Ascending aorta (tissue), 2 donors: ENCODE measurements around the gene NCOA7. TPM values are rescaled to one million over a fixed set of nuclear protein-coding genes. Genes with fewer than 3 reads are reported as not detected.
A peak's percentile ranks its signal among the peaks of the same experiment; 100 is the strongest.

ENCODE experiments used
- DNase-seq, 2 donors: peaks; one replicate each; pipeline ENCODE4 v3.0.0-alpha.2; 2019; ENCODE audit warnings: low spot score in 2 of 2
- H3K27ac ChIP-seq, 2 donors: fragments of 200-600 bp; sonication (generic); one replicate each; pipeline ENCODE4 v1.5.1; 2016 to 2017; ENCODE audit warnings: mild to moderate bottlenecking in 1 of 2
- H3K27me3 ChIP-seq: fragments of 200-600 bp; sonication (generic); one replicate; pipeline ENCODE4 v1.5.1; 2017
- H3K36me3 ChIP-seq, 2 donors: fragments of 200-600 bp; sonication (generic); one replicate each; pipeline ENCODE4 v1.5.1; 2016
- H3K4me1 ChIP-seq, 2 donors: fragments of 200-600 bp; sonication (generic); one replicate each; pipeline ENCODE4 v1.5.1; 2016 to 2017; ENCODE audit warnings: mild to moderate bottlenecking in 1 of 2
- H3K4me3 ChIP-seq, 2 donors: fragments of 200-600 bp; sonication (generic); one replicate each; pipeline ENCODE4 v1.5.1; 2016 to 2017; ENCODE audit warnings: mild to moderate bottlenecking in 1 of 2
- H3K9me3 ChIP-seq, 2 donors: fragments of 200-600 bp; sonication (generic); one replicate each; pipeline ENCODE4 v1.5.1; 2016
- intact Hi-C: fragments of 100-400 bp; cut with DNase I; formaldehyde crosslinking; loops from one replicate; pipeline ENCODE4 v1.15.1; 2023
- total RNA-seq: library from RNA; depleted of rRNA; stranded (reverse); fragments of >200 nt; gene quantifications from one replicate; pipeline ENCODE4 v1.1.0, GENCODE V29; 2016
- TF ChIP-seq, protein P1 (sequence below), 3 experiments: fragments of 200-600 bp in 2 of 3; fragments of 450-650 bp in 1 of 3; sonication (generic) in 2 of 3; IDR thresholded peaks; one replicate each; pipeline ENCODE4 v1.5.1; 2016 to 2019; ENCODE audit warnings: antibody characterized with exemption in 3 of 3, mild to moderate bottlenecking in 1 of 3, moderate library complexity in 1 of 3

Gene NCOA7
- total RNA-seq, 1 donor from 2014 or later, result 37.4 TPM

DNA sequence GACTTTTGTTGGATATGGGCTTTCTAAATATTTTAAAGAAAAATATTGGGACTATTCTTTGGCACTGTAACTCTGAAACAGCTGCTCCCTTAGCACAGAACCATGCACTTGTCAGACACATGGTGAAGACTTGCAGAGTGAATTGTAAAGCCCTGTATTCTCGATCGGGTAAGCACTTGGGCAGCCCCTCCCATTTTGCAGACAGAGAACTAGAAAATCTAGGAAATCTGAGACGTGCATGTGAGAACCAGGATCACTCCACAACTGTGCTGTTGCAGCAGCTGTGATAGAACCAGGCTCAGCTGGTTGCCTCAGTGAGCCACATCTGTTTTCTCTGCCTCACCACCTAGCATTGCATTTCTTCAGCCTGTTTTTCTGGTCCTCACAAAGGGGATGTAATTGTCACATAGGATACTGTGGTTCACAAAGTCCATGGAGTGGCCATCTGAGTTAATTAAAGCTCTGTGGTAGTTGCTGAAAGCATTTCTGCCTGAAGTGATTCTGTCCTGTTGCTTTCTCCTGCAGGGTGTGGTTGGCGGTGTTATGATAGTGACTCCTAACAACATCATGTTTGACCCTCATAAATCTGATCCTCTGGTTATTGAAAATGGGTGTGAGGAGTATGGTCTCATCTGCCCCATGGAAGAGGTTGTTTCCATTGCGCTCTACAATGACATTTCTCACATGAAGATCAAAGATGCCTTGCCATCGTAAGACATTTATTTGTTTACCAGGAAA is 94.0 kb downstream of the NCOA7 start:
- intact Hi-C loops, result no loop called here
- Histone ChIP-seq H3K9me3 (no peaks in the 10 kb centered on the region), H3K36me3 (peaks cover 18 to 58% of the 10 kb centered on the region in 2 donors), H3K4me1 (no peaks in the 10 kb centered on the region), H3K4me3 (no peak overlapping the region), H3K27me3 (no peaks in the 10 kb centered on the region), H3K27ac (no peak overlapping the region)
- TF ChIP-seq, protein P1, sequence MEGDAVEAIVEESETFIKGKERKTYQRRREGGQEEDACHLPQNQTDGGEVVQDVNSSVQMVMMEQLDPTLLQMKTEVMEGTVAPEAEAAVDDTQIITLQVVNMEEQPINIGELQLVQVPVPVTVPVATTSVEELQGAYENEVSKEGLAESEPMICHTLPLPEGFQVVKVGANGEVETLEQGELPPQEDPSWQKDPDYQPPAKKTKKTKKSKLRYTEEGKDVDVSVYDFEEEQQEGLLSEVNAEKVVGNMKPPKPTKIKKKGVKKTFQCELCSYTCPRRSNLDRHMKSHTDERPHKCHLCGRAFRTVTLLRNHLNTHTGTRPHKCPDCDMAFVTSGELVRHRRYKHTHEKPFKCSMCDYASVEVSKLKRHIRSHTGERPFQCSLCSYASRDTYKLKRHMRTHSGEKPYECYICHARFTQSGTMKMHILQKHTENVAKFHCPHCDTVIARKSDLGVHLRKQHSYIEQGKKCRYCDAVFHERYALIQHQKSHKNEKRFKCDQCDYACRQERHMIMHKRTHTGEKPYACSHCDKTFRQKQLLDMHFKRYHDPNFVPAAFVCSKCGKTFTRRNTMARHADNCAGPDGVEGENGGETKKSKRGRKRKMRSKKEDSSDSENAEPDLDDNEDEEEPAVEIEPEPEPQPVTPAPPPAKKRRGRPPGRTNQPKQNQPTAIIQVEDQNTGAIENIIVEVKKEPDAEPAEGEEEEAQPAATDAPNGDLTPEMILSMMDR (IDR thresholded peaks at IDR 0.05), result no peak
- no peak for DNase-seq

DNA sequence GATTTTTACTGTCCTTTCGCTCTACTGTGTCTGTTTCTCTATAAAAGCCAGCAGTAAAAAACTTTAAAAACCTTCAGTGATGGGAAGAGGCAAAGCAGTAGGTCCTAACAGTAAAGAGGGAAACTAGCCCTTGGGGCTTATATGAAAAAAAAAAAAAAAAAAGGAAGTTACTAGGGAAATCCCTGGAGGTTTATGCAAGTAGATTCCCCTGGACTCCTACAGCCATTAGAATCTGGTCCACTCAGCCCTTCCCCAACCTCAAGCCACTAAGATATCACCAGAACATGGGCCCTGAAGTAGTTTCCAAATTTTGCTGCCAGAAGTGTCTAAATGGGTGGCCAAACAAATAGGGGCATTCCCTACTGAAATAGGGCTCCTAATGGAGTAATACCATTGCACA is 95.3 kb downstream of the NCOA7 start:
- intact Hi-C loops, result no loop called here
- Histone ChIP-seq H3K9me3 (no peaks in the 10 kb centered on the region), H3K4me3 (no peak overlapping the region), H3K36me3 (peaks cover 26 to 57% of the 10 kb centered on the region in 2 donors), H3K27me3 (no peaks in the 10 kb centered on the region), H3K4me1 (no peaks in the 10 kb centered on the region), H3K27ac (no peak overlapping the region)
- TF ChIP-seq, protein P1 (IDR thresholded peaks at IDR 0.05), result no peak
- DNase-seq, result no peak

DNA sequence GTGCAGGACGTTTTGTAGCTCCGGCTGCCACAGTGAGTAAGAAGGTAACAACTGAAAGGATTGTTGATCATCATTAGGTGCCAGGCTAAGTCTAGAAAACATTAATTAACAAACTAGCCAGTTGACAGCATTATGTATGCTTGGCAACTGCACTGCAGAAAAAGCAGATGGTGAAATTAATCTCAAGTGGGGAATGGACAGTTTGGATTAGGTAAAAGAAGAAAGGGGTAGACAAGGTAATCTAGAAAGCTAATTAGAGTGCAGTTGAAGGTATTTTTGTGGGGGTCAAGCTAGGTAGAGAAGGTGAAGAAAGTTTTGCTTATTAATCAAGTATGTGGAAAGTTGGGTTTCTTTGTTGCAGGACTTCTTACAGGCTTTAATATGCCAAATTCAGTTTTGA is 96.2 kb downstream of the NCOA7 start:
- TF ChIP-seq, protein P1 (IDR thresholded peaks at IDR 0.05), result no peak

DNA sequence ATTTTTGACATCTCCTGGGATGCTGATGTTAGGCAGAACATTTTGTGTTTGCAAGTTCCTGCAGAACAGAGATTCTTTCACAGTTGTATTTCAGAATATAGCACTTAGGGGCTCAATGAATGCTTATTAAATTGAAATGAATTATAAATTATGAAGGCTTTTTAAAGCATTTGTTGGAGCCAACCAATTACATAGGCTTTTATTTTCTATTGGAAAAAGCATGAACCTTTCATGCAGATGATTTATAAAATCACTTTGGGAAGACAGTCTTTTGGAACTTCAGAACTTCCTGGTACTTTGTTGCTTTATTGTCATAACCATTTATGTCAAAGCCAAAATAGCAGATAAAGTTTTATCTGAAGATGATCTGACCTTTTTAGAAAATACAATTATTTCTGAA is 96.6 kb downstream of the NCOA7 start:
- intact Hi-C loops, result no loop called here
- Histone ChIP-seq H3K27me3 (no peaks in the 10 kb centered on the region), H3K4me1 (no peaks in the 10 kb centered on the region), H3K9me3 (no peaks in the 10 kb centered on the region), H3K27ac (no peak overlapping the region), H3K36me3 (peaks cover 21 to 49% of the 10 kb centered on the region in 2 donors), H3K4me3 (no peak overlapping the region)
- no peak for DNase-seq
- TF ChIP-seq, protein P1 (IDR thresholded peaks at IDR 0.05), result no peak

More for the DNA sequence above, 96.2 kb downstream of the NCOA7 start:
- Histone ChIP-seq H3K4me3 (no peak overlapping the region), H3K27ac (no peak overlapping the region), H3K4me1 (no peaks in the 10 kb centered on the region), H3K9me3 (no peaks in the 10 kb centered on the region), H3K27me3 (no peaks in the 10 kb centered on the region), H3K36me3 (peaks cover 23 to 49% of the 10 kb centered on the region in 2 donors)
- intact Hi-C loops, result no loop called here
- DNase-seq, result no peak

DNA sequence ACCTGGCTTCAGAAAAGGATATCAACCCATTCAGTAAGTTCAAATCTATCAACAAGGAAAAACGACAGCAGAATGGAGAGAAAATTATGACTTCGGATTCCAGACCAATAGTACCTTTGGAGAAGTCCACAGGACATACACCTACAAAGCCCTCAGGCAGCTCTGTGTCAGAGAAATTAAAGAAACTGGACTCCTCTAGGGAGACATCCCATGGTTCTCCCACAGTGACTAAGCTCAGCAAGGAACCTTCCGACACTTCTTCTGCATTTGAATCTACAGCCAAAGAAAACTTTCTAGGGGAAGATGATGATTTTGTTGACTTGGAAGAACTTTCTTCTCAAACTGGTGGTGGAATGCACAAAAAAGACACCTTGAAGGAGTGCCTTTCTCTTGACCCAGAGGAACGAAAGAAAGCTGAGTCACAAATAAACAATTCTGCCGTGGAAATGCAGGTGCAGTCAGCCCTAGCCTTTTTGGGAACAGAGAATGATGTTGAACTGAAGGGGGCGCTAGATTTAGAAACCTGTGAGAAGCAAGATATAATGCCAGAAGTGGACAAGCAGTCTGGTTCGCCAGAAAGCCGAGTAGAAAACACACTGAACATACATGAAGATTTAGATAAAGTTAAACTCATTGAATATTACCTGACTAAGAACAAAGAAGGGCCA is 98.4 kb downstream of the NCOA7 start:
- no peak for DNase-seq
- Histone ChIP-seq H3K9me3 (no peaks in the 10 kb centered on the region), H3K27me3 (no peaks in the 10 kb centered on the region), H3K4me3 (no peak overlapping the region), H3K36me3 (peaks cover 24 to 46% of the 10 kb centered on the region in 2 donors), H3K27ac (no peak overlapping the region), H3K4me1 (no peaks in the 10 kb centered on the region)
- TF ChIP-seq, protein P1 (IDR thresholded peaks at IDR 0.05), result peak in 1 of 3 experiments; percentile 33
- intact Hi-C loops, result no loop called here
